Adrenal gland (tissue), 12 donors: ENCODE measurements around the gene CD7. TPM values are rescaled to one million over a fixed set of nuclear protein-coding genes. Genes with fewer than 3 reads are reported as not detected.

Experiments
- DNase-seq, 7 donors: peaks; one replicate each; pipeline ENCODE4 v3.0.0-alpha.2; 2019 to 2020
- H3K27ac ChIP-seq, 5 donors: fragments of 200-600 bp; sonication (generic) in 4 of 5; 1 replicate in 3 of 5; 2 replicates in 2 of 5; pipeline versions ENCODE4 v1.5.1 to v1.8.0; 2016 to 2020; ENCODE audit warnings: mild to moderate bottlenecking in 1 of 5
- H3K27me3 ChIP-seq: fragments of 200-600 bp; 2 replicates; pipeline ENCODE4 v1.8.0; 2021
- H3K36me3 ChIP-seq, 2 donors: fragments of 200-600 bp; replicated peaks in 1 of 2; 1 replicate in 1 of 2; 2 replicates in 1 of 2; pipeline versions ENCODE4 v1.5.1 to v1.8.0; 2018 to 2022
- H3K4me1 ChIP-seq, 2 donors: fragments of 200-600 bp; replicated peaks in 1 of 2; 1 replicate in 1 of 2; 2 replicates in 1 of 2; pipeline versions ENCODE4 v1.5.1 to v1.8.0; 2018 to 2021
- H3K4me3 ChIP-seq, 4 donors: fragments of 200-600 bp; sonication (generic) in 3 of 4; one replicate each; pipeline ENCODE4 v1.5.1; 2016 to 2018
- H3K9me3 ChIP-seq, 3 donors: fragments of 200-600 bp; sonication (generic) in 1 of 3; replicated peaks in 1 of 3; 1 replicate in 2 of 3; 2 replicates in 1 of 3; pipeline versions ENCODE4 v1.5.1 to v1.8.0; 2016 to 2021
- CTCF ChIP-seq, 6 experiments: fragments of 450-650 bp in 4 of 6; fragments of 200-600 bp in 2 of 6; sonication (generic) in 1 of 6; IDR thresholded peaks; 1 replicate in 5 of 6; 2 replicates in 1 of 6; pipeline versions ENCODE4 v1.5.1 to v1.8.0; 2016 to 2021; ENCODE audit warnings: antibody characterized with exemption in 6 of 6, mild to moderate bottlenecking in 2 of 6, moderate library complexity in 1 of 6
- POLR2A ChIP-seq, 2 donors: fragments of 450-650 bp; IDR thresholded peaks; one replicate each; pipeline ENCODE4 v1.6.1; 2017; ENCODE audit warnings: antibody characterized with exemption in 2 of 2, mild to moderate bottlenecking in 2 of 2, moderate library complexity in 1 of 2
- WGBS, 4 donors: extraction: QIAGEN DNeasy Blood & Tissue Kit in 2 of 4; methylation state at CpG; one replicate each; pipeline versions ENCODE4 v1.1.5 to v1.1.7; 2013 to 2017; 5-methylcytosine and 5-hydroxymethylcytosine counted together
- intact Hi-C, 2 donors: fragments of 100-400 bp; cut with DNase I; formaldehyde crosslinking; loops; one replicate each; pipeline versions ENCODE4 v1.14.1 to v1.15.0; 2022 to 2023
- polyA plus RNA-seq, 3 donors: library from polyadenylated mRNA; stranded (reverse); fragments of 200-250 nt in 2 of 3; fragments of 350-450 nt in 1 of 3; fragmentation: Illumina TruSeq in 1 of 3; extraction: RNeasy Lipid Tissue Mini Kit (QIAGEN cat#74804) in 1 of 3; gene quantifications; one replicate each; pipeline ENCODE4 v1.2.3, GENCODE V29; 2013 to 2014
- total RNA-seq, 9 donors: library from RNA; depleted of rRNA in 4 of 9; stranded (reverse); fragments of >200 nt in 4 of 9; fragments of 120-200 nt in 1 of 9; fragmentation: NEBNext Ultra II Directional in 1 of 9; extraction: Animal tissue kit (Norgen Biotek cat#: 25700) in 1 of 9; gene quantifications; one replicate each; pipeline versions ENCODE4 v1.1.0 to v1.2.4, GENCODE V29; 2013 to 2023
- donor health status: healthy with polysubstance abuse.
- donor health status: Bipolar disorder and iron deficiency.
- donor health status: DM: yes; HTN: yes; CAD: no.
- donor health status: DM: no; HTN: no; CAD: no.
- donor health status: DM: no; HTN: no; CAD: no.
- donor health status: DM: yes; HTN: yes; CAD: no.

Gene CD7
- total and polyA plus RNA-seq, 12 donors, result 0.11 to 4.2 (median 1.6) TPM; not detected in 2

- Histone ChIP-seq H3K9me3 (no peaks in the 10 kb centered on the region), H3K27me3 (no peaks in the 10 kb centered on the region), H3K4me1 (peaks cover 57 to 77% of the 10 kb centered on the region in 2 donors), H3K36me3 (peaks cover 0 to 41% of the 10 kb centered on the region in 2 donors), H3K4me3 (no peak overlapping the region), H3K27ac (peak overlapping the region in 4 of 5 donors; percentile 61 to 99 (median 98))
- TF ChIP-seq POLR2A (IDR thresholded peaks at IDR 0.05) (no peak), CTCF (IDR thresholded peaks at IDR 0.05) (no peak)
- WGBS, 4 donors, result 51 to 55% (median 52%) methylated on average over 9 to 10 of the region's 10 CpGs
- intact Hi-C loops, result no loop called here
- DNase-seq, result no peak
Measured at GRCh38 chr17:82269138-82269881, 48.1 kb downstream of the CD7 start.

GRCh38 chr17:82267575-82268379, 49.6 kb downstream of the CD7 start:
- no peak for TF ChIP-seq CTCF (IDR thresholded peaks at IDR 0.05)
- TF ChIP-seq POLR2A (IDR thresholded peaks at IDR 0.05), result peak in 1 of 2 donors; percentile 59
- H3K9me3 ChIP-seq, result no peaks in the 10 kb centered on the region
- intact Hi-C loops, result no loop called here
- peak; percentile 93 to 99 (median 98) for DNase-seq
- H3K27me3 ChIP-seq, result no peaks in the 10 kb centered on the region
- H3K4me3 ChIP-seq, result no peak overlapping the region
- peaks cover 53 to 71% of the 10 kb centered on the region in 2 donors for H3K4me1 ChIP-seq
- H3K27ac ChIP-seq, result peak overlapping the region; percentile 87 to 99 (median 97)
- H3K36me3 ChIP-seq, result peaks cover 0 to 56% of the 10 kb centered on the region in 2 donors
- WGBS, 4 donors, result 6 to 28% (median 19%) methylated on average over 10 to 21 of the region's 21 CpGs

GRCh38 chr17:82266142-82266541, 51.3 kb downstream of the CD7 start:
- no peaks in the 10 kb centered on the region for H3K27me3 ChIP-seq
- H3K4me1 ChIP-seq, result peaks cover 40 to 57% of the 10 kb centered on the region in 2 donors
- H3K4me3 ChIP-seq, result no peak overlapping the region
- H3K36me3 ChIP-seq, result peaks cover 0 to 63% of the 10 kb centered on the region in 2 donors
- TF ChIP-seq POLR2A (IDR thresholded peaks at IDR 0.05) (no peak), CTCF (IDR thresholded peaks at IDR 0.05) (no peak)
- WGBS, 4 donors, result 78 to 81% (median 80%) methylated on average over 10 of the region's 10 CpGs
- no peaks in the 10 kb centered on the region for H3K9me3 ChIP-seq
- DNase-seq, result no peak
- intact Hi-C loops, result no loop called here
- peak overlapping the region; percentile 87 to 99 (median 97) for H3K27ac ChIP-seq

Other genes with a start within 250 kb of the CD7 start
- 100 to 1,000 TPM in 3 of 9 donors, 10 to 100 TPM in 6; 46.1 to 276 (median 81.8) TPM for gene FASN, start 219.4 kb downstream of the CD7 start, total RNA-seq
- gene FASN, start 219.4 kb downstream of the CD7 start, polyA plus RNA-seq, result 100 to 1,000 TPM in 1 of 3 donors, 10 to 100 TPM in 2; 18.9 to 273 (median 59.0) TPM
- 10 to 100 TPM; 12.2 to 51.3 (median 25.1) TPM for gene CCDC57, start 104.8 kb downstream of the CD7 start, total RNA-seq
- gene CCDC57, start 104.8 kb downstream of the CD7 start, polyA plus RNA-seq, result 100 to 1,000 TPM in 2 of 3 donors, 1 to 10 TPM in 1; 7.1 to 275 (median 129) TPM
- 10 to 100 TPM in 8 of 9 donors, 1 to 10 TPM in 1; 5.3 to 58.6 (median 36.7) TPM for gene SLC16A3, start 88.6 kb downstream of the CD7 start, total RNA-seq
- 10 to 100 TPM in 2 of 3 donors, 1 to 10 TPM in 1; 2.7 to 14.4 (median 10.5) TPM for gene SLC16A3, start 88.6 kb downstream of the CD7 start, polyA plus RNA-seq
- 100 to 1,000 TPM in 4 of 9 donors, 10 to 100 TPM in 5; 23.7 to 185 (median 70.0) TPM for gene CSNK1D, start 43.9 kb downstream of the CD7 start, total RNA-seq
- 100 to 1,000 TPM; 126 to 171 (median 153) TPM for gene CSNK1D, start 43.9 kb downstream of the CD7 start, polyA plus RNA-seq
- gene SECTM1, start 16.2 kb upstream of the CD7 start, total RNA-seq, result 10 to 100 TPM in 5 of 9 donors, 1 to 10 TPM in 4; 1.2 to 24.3 (median 10.6) TPM
- 1 to 10 TPM; 1.4 to 4.3 (median 3.7) TPM for gene SECTM1, start 16.2 kb upstream of the CD7 start, polyA plus RNA-seq
- gene TEX19, start 41.6 kb upstream of the CD7 start, total RNA-seq, result under 1 TPM in 1 of 9 donors, not detected in 8; 0.26 TPM
- not detected for gene TEX19, start 41.6 kb upstream of the CD7 start, polyA plus RNA-seq
- not detected for gene UTS2R, start 54.2 kb upstream of the CD7 start, total RNA-seq
- gene UTS2R, start 54.2 kb upstream of the CD7 start, polyA plus RNA-seq, result not detected
- gene HEXD, start 100.7 kb upstream of the CD7 start, total RNA-seq, result 100 to 1,000 TPM in 1 of 9 donors, 10 to 100 TPM in 8; 16.2 to 104 (median 39.7) TPM
- gene HEXD, start 100.7 kb upstream of the CD7 start, polyA plus RNA-seq, result 100 to 1,000 TPM in 2 of 3 donors, 1 to 10 TPM in 1; 8.9 to 292 (median 198) TPM
- 100 to 1,000 TPM in 1 of 9 donors, 10 to 100 TPM in 8; 19.1 to 131 (median 52.6) TPM for gene OGFOD3, start 101.0 kb upstream of the CD7 start, total RNA-seq
- gene OGFOD3, start 101.0 kb upstream of the CD7 start, polyA plus RNA-seq, result 10 to 100 TPM; 17.9 to 39.8 (median 34.1) TPM
- 100 to 1,000 TPM in 3 of 9 donors, 10 to 100 TPM in 6; 34.6 to 160 (median 83.9) TPM for gene CYBC1, start 133.1 kb upstream of the CD7 start, total RNA-seq
- 10 to 100 TPM; 38.9 to 73.9 (median 61.2) TPM for gene CYBC1, start 133.1 kb upstream of the CD7 start, polyA plus RNA-seq
- gene NARF, start 141.1 kb upstream of the CD7 start, total RNA-seq, result 10 to 100 TPM; 21.8 to 65.6 (median 52.0) TPM
- gene NARF, start 141.1 kb upstream of the CD7 start, polyA plus RNA-seq, result 100 to 1,000 TPM in 2 of 3 donors, 10 to 100 TPM in 1; 26.3 to 198 (median 116) TPM
- 100 to 1,000 TPM in 1 of 9 donors, 10 to 100 TPM in 8; 30.5 to 138 (median 50.0) TPM for gene FOXK2, start 202.1 kb upstream of the CD7 start, total RNA-seq
- 10 to 100 TPM; 33.2 to 43.0 (median 38.9) TPM for gene FOXK2, start 202.1 kb upstream of the CD7 start, polyA plus RNA-seq